HG02571 (cell line): Measurements from ENCODE around the gene ZFHX3.

Source experiments
- ATAC-seq: cut with Tn5 transposase; IDR thresholded peaks from one replicate; pipeline ENCODE4 v1.9.1; 2021; ENCODE audit warnings: mild to moderate bottlenecking, moderate library complexity; ENCODE audit not compliant: unreplicated experiment

ZFHX3 gene

DNA sequence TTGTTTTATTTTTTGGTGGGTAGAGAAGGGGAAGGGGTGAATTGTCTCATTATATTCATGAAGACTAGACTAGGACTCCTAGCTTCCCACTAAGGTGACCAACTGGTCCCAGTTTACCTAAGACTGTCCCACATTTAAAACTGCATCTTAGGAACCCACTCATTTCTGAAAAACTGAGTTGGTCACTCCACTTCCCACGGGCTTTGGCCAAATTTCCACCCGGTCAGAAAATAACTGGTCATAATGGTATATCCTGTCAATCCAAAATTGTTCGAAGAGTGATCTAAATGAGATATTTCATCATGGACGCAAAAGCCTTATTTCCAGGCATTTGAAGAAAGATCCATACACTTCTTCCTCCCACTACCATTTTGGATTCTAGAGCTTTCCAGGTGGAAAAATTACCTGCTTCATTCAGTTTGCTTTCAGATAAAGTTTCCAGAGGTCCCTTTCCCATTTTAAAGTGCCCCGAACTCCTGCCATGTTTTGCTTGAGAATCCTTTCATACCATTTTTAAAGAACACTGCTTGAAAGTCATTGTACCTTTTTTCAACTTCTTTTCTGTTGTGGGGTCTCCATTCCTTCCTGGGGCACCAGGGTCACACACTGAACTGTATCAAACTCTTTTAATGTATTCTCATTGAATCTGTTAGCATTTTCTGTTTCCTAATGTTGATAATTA, 21.8 kb upstream of the ZFHX3 start:
- ATAC-seq: no peak

DNA sequence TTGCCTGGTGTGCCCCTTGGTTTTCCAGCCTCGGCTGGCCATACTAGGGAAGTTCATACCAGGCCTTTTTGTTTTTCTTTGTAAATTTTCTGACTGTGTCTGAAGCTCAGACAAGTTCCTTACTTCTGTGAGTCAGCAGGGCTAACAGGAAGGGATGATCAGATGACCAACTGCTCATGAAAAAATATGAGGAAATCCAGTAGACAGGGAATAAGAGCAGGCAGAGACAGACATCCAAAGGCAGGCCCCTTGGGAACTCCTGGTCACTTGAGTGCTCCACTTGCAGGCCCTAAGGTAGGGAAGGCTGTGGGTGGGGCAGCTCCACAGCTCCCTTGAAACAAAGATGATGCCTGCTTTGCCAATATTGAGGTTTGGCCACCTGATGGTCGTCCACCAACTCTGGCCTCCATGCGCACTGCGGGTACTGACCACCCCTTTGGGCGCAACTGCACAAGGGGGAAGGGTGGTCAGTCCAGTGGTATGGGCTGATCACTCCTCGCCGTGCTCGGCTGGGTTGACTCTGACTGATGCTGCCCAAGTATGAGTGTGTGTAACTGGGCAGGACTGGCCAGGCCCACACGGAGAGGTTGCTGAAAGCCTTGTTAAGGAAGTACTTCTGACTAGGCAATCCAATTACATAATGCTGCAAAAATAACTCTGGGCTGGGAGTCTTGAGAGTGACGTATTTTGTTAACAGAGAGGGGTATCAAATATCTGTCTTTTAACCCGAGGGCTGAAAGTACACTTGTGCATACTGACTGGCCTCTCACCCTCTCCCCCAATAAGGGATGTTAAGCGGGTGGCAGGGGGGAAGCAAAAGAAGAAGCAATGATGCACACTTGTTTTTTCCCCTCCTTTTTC, 20.8 kb upstream of the ZFHX3 start:
- ATAC-seq: no peak

DNA sequence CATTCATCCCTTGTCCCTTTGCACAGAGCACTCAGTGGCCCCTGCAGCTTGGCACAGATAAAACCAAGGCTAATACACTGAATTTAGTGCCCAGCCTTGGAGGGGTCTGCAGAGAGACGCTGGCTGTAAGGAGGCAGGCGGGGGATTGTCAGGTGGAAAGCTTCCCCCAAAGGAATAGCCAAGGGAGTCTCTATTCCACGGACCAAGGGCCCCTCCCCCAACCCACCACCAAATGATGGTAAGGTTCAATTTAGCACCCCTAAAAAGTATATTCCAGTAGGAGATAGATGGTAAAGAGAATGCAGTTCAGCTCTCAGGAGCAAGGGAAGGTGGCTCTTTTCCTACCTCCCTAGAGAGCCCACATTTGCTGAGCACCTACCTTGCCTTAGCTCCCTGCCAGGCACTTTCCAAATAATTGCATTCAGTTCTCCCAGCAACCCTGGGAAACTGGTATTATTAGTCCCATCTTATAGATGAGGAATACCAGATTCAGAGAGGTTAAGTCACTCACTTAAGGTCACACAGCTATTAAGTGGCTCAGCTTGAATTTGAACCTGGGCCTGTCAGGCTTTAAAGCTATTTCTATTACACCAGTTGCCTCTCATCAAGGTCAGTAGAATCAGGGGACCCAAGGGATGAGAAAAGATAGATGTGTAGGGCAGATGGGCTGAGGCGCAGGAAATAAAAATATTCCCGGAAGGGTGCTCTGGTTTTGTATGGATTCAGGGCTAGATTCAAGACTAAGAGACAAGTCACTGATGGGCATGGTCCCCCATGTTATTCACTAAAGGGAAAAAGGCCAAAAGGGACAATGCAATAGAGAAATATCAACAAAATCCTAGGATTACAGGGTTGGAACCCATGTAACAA, 20.0 kb upstream of the ZFHX3 start:
- no peak for ATAC-seq

DNA sequence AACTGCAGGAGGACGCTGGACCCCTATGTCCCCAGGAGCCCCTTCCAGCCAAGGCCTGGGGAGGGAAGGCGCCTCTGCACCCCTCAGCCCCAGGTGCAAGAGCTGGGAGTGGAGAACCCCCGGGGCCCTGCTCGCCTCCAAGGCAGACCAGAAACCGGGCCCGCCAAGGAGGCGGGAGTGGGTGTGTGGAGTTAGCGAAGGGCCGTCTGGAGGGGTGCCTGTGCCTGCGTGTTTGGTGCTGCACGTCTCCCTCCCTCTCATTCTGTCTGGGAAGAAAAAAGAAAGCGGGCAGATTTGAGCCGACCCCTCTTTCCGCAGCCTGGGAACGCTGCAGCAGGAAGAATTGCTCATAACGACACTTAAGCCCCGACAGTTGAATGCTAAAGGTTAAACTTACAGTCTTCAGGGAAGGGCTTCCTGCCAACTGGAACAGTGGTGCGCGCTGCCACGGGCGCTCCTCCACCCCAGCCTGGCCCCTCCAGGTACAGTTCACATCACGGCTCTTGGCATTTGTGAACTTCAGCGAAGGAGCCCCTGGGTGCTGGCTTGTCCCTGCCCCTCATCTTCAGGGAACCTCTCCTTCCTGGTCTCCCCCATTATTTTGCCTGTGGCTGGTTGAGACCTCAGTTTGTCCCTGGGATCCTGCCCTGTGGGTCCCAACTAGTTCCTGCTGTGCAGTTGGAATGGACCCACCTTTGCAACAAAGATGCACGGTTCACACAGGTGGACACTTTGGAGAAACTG, 19.2 kb upstream of the ZFHX3 start:
- ATAC-seq: no peak

DNA sequence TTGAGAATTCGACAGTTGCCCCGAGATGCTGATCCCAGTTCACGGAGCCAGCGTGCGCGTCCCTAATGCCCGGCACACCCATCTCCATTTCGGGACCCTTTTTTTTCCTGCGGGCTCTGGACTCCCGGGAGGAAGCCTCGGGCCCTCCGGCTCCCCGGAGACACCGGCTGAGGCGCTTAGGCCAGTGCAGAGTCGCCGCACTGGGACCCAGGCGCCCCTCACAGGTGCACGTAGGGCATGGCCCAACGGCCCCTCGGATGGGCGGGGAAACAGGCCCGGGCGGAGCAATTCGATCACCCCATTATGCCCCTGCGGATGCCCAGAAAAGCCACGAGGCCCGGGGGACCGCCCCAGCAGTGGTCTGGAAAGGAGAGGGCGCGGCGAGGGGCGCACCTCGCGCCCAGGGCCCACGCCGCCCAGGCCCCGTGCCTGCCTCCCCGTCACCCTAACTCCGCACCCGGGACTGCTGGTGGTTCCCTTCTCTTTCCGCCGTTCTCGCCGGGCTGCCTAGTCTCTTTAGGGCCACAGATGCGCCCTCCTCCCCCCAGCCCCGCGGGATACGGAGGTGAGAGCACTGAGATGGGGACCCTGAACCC, 18.5 kb upstream of the ZFHX3 start:
- ATAC-seq: no peak

DNA sequence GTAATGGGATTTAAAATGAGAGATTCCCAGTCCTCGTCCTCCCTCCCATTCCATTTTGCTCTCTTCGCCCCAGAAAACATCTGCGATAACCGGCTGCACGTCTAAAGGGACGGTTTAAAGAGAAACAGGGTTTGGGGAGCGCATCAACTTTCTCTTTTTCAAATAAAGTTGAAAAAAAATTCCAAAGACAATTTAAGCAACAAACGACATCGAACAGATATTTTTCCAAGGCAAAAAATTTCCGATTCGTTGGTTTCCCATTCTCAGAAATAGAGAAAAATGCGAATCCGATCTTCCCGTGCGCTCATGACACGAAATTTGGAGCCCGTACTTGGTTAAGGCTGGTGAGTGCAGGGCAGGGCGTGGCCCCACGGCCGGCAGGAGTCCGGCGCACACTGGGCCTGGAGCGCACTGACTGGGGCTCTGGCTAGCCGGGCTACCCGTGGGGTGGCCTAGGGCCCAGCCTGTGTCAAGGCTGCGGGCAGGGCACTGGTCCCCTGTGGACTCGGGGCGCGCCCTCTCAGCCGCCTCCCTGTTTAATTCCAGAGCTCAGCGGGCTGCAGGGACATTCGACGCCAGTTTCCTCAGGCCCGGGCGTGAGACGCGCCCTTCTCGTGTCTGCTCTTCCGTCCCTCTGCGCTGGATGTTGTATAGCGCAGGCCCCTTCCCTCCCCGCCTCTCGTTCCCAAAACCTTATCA, 17.9 kb upstream of the ZFHX3 start:
- ATAC-seq: no peak

DNA sequence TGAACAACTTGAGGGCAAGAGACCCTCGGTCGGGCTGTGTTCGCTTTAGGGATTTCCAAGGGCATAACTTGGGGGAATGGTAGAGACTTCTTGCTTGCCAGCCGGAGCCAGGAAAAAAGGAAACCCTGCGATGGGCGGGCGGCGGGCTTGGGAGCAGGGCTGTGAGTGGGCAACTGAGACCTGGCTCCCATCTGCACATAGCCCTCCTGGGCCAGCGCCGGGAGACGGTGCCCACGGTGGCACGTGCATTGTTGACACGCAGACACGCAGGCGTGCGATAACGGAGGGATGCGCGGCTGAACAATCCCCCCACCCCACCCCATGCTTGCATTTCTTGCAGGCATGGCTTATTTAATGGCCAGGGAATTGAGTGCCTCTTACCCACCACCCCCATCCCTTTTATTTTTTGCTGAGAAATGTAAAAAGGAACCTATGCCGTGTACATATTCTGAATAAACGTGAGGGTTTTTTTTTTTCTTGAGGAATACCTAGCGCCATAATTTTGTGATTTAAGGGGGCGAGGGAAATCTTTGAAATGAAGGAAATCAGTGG, 17.1 kb upstream of the ZFHX3 start:
- ATAC-seq: no peak

DNA sequence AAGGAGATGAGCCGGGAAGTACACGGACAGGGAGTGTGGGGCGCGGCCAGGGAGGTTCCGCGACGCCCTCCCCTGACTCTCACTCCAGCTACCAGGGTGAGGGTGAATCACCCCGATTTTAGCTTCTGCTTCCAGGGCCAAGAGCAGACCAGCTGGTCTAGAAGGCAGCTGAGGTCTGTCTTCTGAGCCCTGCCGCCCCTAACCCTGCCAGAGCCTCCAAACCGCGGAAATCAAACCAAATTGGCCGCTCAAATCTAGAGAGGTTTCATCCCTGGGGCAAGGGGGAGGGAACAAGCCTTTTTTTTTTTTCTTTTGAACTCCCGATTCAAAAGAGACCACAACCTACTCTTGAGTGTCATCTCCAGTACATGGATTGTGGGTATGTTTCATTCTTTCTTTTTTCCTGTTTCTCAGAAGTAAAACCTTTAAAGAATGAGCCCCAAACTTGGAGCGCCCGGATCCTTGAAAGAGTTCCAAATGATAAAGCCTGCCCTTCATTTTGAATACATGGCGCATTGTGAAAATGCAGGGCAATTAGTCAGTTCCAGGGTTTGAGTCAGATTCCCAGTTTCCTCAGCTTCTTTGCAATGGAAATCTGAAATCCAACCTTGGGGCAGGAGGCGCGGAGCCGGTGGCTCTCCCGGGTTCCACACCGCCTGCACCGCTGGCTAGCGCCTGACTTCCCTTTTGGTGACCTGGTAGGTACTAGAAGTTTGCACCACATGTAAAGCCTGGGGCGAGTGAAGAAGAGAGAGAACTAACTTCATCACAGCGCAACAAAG, 16.5 kb upstream of the ZFHX3 start:
- no peak for ATAC-seq

DNA sequence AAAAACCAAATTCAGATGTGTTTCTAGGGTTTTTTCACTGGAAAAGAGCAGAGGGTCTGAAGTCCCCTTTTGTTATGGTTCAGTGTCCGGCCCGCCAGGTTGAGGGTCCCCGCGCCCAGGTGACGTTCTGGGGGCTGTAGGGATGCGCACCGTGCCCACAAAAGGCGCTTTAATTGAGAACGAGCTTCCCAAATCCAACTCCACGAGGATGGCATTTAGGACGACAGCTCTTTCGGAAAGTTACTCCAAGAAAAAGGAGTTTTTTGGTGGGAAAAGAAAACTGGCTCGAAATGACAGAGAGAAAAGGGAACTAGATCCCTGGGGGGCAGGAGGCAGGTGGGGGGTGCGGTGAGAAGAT, 15.9 kb upstream of the ZFHX3 start:
- no peak for ATAC-seq

DNA sequence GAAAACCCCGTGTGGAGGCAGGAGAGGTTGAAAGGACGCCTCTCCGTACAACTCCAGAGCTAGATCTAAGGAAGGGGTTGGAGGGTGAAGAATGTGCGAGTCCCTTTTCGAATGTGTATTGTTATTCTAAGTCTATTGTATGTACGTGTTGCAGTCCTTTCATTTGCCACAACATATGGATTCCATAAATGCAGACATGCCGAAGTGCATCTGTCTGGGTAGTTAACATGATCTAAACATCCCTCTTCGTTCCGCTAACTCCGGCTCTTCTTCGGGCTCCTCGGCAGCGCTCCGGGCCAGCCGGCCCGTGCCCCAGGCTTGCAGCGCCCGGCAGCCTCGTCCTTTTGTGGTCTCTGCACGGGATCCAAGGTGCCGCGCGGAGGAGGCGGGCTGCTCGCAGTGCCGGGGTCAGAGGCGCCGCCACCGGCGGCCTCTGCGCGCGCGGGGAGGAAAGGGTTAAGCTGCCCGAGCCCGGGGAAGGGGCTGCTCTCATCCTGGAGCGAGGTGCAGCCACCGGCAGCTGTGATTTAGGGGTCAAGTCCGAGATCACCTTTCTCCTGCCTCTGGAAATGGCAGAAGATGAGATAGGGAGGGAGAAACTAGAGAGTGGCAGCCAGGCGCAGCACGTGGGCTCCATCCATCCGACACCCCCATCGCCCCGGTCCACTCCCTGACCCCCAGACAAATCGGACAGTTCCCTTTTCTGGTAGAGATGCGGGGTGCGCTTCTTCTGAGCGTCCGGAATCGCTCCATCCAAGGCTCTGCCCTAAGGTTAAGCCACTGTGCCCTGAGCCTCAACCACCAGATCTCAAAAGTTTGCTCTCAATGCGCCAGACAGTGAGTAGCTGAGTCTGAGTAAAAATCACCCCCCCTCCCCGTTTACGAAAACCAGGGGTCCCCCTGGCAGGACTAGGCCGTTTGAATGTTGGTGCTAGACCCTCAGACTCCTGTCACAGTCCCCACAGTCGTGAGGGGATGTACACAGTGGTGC, 15.1 kb upstream of the ZFHX3 start:
- no peak for ATAC-seq

DNA sequence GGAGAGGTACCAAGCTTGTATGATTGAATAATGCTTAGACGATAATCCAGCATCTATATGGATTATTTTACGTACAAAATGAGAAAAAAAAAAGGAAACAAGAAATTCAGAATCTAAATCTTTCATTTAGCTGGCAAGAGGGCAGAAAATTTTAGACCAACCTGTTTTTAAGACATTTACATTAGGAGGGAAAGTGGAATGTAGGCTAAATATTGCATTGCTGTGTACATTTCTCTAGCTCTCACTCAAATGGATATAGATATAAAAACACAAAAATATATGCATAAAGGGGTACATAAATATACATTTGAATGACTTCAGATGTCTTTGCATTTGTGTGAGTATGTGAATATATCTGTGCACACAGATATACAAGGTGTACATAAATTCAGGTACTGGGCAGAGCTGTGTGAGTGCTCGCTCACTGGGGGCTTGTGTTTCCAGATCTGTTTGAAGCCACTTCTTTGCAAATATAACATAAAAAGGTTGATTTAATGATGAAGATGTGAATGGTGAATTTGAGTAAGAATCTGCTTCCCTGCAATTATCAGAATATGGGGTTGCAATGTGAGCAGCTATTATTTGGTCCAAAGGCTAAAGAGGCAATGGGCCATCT, 14.2 kb upstream of the ZFHX3 start:
- ATAC-seq: no peak

DNA sequence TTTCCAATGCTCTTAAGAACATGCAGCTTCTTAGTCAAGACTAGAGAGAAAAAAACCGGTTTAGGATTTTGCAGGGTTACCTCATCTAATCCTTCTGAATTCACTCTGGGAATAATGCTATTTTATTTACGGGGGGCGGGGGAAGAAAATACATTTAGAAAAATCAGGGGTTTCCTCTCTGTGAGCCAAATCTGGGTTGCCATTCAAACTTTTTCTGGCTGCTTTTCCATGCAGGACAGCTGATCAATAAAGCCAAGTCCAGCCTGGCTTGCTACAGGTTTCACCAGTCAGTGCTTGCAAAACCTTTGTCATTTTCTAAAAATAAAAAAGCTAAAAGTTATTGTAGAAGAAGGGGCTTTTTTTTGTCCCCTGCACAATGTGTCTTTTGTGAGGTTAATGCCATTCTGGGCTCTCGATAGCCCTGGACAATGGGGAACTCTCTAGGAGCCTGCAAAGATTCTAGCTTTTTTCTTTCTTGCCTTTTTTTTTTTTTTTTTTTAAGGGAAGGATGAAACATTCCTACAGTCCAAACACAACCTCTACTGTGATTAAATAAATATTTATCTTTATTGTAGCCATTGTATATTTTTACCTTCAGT, 13.1 kb upstream of the ZFHX3 start:
- ATAC-seq: no peak

DNA sequence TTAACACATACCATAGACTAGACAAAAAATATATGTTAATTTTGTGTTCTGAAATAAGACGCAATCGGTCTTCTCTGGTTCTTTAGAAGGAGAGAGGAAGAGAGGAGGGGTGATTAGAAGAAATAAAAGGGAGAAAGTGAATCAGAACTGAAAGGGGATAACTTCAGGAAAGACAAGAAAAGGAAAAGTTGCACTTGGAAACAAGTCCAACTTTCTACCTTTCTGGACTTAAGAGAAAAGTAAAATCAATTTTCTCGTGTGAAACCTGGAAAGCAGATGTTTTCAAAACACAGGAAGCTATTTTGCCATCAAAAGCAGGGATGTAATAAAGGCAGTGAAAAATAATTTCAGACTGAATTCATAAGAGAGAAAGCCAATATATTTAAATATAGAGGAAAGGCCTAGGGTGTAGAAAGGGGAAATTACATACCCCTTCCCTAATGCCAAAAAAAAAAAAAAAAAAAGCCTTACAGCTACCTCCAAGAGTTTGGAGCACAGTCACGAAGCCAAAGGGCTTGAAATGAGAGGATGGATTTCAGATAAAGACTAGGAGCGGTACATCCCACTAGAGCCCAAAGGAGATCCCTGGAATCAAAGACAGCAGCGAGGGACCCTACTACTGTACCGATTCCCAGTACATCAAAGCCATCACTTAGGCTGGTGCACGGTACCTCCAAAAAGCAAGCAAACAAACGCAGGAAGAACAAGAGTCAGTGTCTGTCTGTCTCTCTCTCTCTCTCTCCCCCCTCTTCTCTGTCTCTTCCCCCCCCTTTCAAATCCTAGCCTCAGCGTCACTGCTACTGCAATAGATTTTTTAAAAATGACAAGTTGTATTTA, 12.1 kb upstream of the ZFHX3 start:
- no peak for ATAC-seq

DNA sequence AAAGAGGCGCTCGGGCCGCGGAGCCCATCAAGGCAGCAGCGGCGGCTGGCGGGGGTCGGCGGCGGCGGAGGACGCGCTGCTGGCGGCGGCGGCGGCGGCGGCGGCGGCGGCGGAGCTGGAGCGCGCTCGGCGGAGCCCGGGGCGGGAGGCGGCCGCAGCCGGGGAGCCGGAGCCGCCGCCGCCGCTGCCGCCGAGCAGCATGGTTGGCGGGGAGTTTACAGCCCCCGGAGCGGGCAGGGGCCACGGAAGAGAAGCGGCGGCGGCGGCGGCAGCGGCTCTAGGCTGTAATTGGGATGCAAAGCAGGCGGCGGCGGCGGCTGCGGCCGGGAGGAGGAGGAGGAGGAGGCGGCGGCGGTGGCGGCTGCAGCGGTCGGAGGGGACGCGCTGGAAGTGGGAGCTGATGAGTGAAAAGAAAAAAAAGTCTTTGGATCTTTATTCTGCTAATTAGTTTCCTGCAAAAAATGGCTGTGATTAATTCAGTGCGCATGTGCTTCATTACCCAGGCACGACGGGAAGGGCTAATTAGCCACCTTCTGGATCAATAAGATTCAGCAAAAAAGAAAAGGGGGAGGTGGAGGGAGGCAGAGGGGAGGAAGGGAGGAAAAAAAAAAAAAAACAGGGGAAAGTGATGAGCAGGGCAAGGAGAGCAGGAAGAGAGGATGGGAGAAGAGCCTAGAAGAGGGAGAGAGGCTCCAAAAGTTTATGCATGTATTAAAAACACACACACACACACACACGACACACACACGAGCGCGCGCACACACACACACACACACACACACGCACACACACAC, 10.9 kb upstream of the ZFHX3 start:
- ATAC-seq: peak; percentile 42

DNA sequence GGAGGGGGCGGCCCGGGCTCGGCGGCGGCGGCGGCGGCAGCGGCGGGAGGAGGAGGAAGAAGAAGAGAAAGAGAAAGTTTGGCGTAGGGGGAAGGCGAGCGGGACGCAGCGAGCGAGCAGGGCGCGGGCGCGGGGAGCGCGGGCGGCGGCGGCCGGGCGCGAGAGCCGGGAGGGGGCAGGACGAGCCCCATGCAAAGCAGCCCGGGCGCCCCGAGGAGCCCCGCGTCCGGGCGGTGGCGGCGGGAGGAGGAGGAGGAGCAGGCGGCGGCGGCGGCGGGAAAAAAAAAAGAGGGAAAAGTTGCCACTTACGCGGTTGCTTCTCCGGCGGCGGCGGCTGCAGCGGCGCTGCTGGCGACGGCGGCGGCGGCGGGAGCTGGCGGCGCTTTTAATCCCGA, 10.3 kb upstream of the ZFHX3 start:
- peak; percentile 79 for ATAC-seq
